NT2/D1 (cell line): ENCODE results near the gene PHLDA1.

Experiments used
- DNase-seq: peaks from one replicate; pipeline ENCODE4 v3.0.0-alpha.2; 2011; ENCODE audit warnings: low read depth, low spot score
- H3K27me3 ChIP-seq: 2 replicates; pipeline ENCODE4 v1.6.0; 2011; ENCODE audit warnings: mild to moderate bottlenecking; ENCODE audit not compliant: insufficient read length, insufficient read depth
- H3K36me3 ChIP-seq: 2 replicates; pipeline ENCODE4 v1.6.1; 2011; ENCODE audit warnings: mild to moderate bottlenecking, low read length, mixed read lengths; ENCODE audit not compliant: insufficient read depth, insufficient read length
- H3K4me1 ChIP-seq: 2 replicates; pipeline ENCODE4 v1.5.1; 2011; ENCODE audit not compliant: insufficient read depth, insufficient read length
- H3K4me3 ChIP-seq: 2 replicates; pipeline ENCODE4 v1.5.1; 2011; ENCODE audit warnings: low read depth; ENCODE audit not compliant: insufficient read length
- H3K9ac ChIP-seq: 2 replicates; pipeline ENCODE4 v1.6.0; 2011; ENCODE audit warnings: low read depth; ENCODE audit not compliant: insufficient read length
- H3K9me3 ChIP-seq: 2 replicates; pipeline ENCODE4 v1.5.1; 2011; ENCODE audit warnings: mild to moderate bottlenecking, low read length; ENCODE audit not compliant: insufficient read depth
- SUZ12 ChIP-seq: IDR thresholded peaks from 2 replicates; pipeline ENCODE4 v1.6.1; 2011; ENCODE audit not compliant: insufficient read length, insufficient read depth; ENCODE audit errors: extremely low read depth
- YY1 ChIP-seq: IDR thresholded peaks from 2 replicates; pipeline ENCODE4 v1.6.1; 2011; ENCODE audit not compliant: insufficient read length, insufficient read depth
- ZNF274 ChIP-seq: IDR thresholded peaks from 2 replicates; pipeline ENCODE4 v1.6.1; 2011; ENCODE audit warnings: mild to moderate bottlenecking, low read depth, low read length

The PHLDA1 gene

DNA sequence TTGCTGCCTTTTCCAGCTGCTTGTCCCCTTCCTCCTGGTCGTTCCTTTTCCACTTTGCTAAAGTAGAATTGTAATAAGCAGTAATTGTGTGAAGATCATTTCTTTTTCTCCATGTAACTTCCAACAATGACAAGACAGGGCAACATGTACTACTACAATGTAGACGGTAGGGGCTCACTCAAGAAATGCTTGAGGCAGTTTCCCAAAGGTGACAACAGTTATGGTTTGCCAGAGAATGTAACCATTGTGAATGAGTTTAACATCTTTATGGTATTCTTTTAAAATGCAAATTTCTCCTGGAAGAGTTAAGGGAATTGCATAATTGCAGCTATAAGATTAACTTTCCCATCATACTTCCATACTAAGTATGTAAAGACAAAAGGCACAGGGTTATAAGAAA, 23.8 kb upstream of the PHLDA1 start:
- no peak for DNase-seq
- Histone ChIP-seq H3K9me3 (no peaks in the 10 kb centered on the region), H3K4me3 (no peak overlapping the region), H3K4me1 (peaks cover 3% of the 10 kb centered on the region), H3K27me3 (no peaks in the 10 kb centered on the region), H3K9ac (no peak overlapping the region), H3K36me3 (peaks cover 98% of the 10 kb centered on the region)
- no peak for TF ChIP-seq ZNF274

- TF ChIP-seq ZNF274 (no peak), YY1 (no peak), SUZ12 (no peak)
- no peak overlapping the region for H3K9ac ChIP-seq
- no peaks in the 10 kb centered on the region for H3K27me3 ChIP-seq
- H3K4me3 ChIP-seq: no peak overlapping the region
- no peak for DNase-seq
- H3K9me3 ChIP-seq: no peaks in the 10 kb centered on the region
- peaks cover 3% of the 10 kb centered on the region for H3K4me1 ChIP-seq
- H3K36me3 ChIP-seq: peaks cover 81% of the 10 kb centered on the region
Observed at GRCh38 chr12:76049575-76050251, 18.1 kb upstream of the PHLDA1 start.

- no peak for DNase-seq
- Histone ChIP-seq H3K9ac (no peak overlapping the region), H3K9me3 (no peaks in the 10 kb centered on the region), H3K27me3 (no peaks in the 10 kb centered on the region), H3K36me3 (peaks cover 79% of the 10 kb centered on the region), H3K4me1 (no peaks in the 10 kb centered on the region), H3K4me3 (no peak overlapping the region)
- TF ChIP-seq ZNF274 (no peak), YY1 (no peak), SUZ12 (no peak)
Observed at GRCh38 chr12:76047742-76048141, 16.2 kb upstream of the PHLDA1 start.

GRCh38 chr12:76047060-76047459, 15.5 kb upstream of the PHLDA1 start:
- Histone ChIP-seq H3K27me3 (no peaks in the 10 kb centered on the region), H3K9me3 (no peaks in the 10 kb centered on the region), H3K9ac (no peak overlapping the region), H3K36me3 (peaks cover 72% of the 10 kb centered on the region), H3K4me1 (no peaks in the 10 kb centered on the region), H3K4me3 (no peak overlapping the region)
- TF ChIP-seq SUZ12 (no peak), ZNF274 (no peak), YY1 (no peak)
- no peak for DNase-seq

- no peak for DNase-seq
- no peaks in the 10 kb centered on the region for H3K9me3 ChIP-seq
- no peak overlapping the region for H3K4me3 ChIP-seq
- H3K36me3 ChIP-seq: peaks cover 44% of the 10 kb centered on the region
- TF ChIP-seq YY1 (no peak), SUZ12 (no peak), ZNF274 (no peak)
- no peaks in the 10 kb centered on the region for H3K4me1 ChIP-seq
- no peaks in the 10 kb centered on the region for H3K27me3 ChIP-seq
- H3K9ac ChIP-seq: no peak overlapping the region
Observed at GRCh38 chr12:76043377-76043776, 11.8 kb upstream of the PHLDA1 start.

DNA sequence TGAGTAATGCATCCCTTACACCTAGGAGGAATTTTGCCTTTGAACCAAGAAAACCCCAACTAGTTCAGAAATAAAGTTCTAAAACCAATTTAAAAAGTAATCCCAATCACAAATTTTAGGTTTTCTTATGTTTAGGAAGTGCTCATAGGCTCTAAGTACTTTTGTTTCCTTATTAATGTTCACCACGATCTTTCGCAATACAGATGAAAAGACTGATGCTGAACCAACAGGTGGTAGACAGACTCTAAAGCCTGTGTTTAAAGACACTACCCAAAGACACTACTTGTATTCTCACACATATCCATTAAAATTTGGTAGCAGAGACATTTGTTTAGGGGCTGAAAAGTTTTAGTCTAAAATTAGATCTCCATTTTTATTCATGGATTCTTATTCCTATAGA, 10.6 kb upstream of the PHLDA1 start:
- peaks cover 35% of the 10 kb centered on the region for H3K36me3 ChIP-seq

DNA sequence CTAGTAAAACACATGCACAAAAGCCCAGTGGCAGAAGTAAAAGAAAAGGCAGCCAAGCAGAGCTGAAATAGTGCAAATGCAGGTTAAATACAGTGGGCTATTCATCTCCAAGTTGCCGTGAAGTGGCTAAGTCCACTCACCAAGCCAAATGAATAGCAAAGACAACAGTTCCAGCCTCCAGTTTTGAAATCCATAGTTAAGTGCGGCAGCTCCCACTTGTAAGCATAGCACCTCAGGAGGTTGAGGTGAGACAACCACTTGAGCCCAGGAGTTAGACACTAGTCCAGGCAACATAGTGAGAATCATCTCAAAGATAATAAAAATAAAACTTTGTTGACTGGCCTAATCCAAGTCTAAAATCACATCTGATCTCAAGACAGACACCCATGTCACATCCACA, 9.8 kb upstream of the PHLDA1 start:
- no peaks in the 10 kb centered on the region for H3K4me1 ChIP-seq
- no peak for DNase-seq
- TF ChIP-seq ZNF274 (no peak), YY1 (no peak), SUZ12 (no peak)
- H3K36me3 ChIP-seq: peaks cover 29% of the 10 kb centered on the region
- H3K27me3 ChIP-seq: no peaks in the 10 kb centered on the region
- no peak overlapping the region for H3K4me3 ChIP-seq
- H3K9ac ChIP-seq: no peak overlapping the region
- no peaks in the 10 kb centered on the region for H3K9me3 ChIP-seq

More for the DNA sequence above, 10.6 kb upstream of the PHLDA1 start:
- no peak for DNase-seq
- Histone ChIP-seq H3K4me1 (no peaks in the 10 kb centered on the region), H3K9ac (no peak overlapping the region), H3K9me3 (no peaks in the 10 kb centered on the region), H3K27me3 (no peaks in the 10 kb centered on the region), H3K4me3 (no peak overlapping the region)
- TF ChIP-seq ZNF274: no peak
- TF ChIP-seq YY1: no peak
- no peak for TF ChIP-seq SUZ12

DNA sequence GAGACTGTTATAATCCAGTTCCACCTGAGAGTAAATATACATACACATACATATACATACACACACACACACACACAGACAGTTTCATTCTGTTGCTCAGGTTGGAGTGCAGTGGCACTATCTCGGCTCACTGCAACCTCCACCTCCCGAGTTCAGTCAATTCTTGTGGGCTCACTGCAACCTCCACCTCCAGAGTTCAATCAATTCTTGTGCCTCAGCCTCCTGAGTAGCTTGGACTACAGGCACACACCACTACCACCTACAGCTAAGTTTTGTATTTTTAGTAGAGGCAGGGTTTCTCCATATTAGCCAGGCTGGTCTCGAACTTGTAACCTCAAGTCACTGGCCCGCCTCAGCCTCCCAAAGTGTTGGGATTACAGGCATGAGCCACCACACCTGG, 8.9 kb upstream of the PHLDA1 start:
- no peak overlapping the region for H3K4me3 ChIP-seq
- DNase-seq: no peak
- no peaks in the 10 kb centered on the region for H3K4me1 ChIP-seq
- peaks cover 25% of the 10 kb centered on the region for H3K36me3 ChIP-seq
- no peak for TF ChIP-seq YY1
- no peak for TF ChIP-seq SUZ12
- TF ChIP-seq ZNF274: no peak
- H3K9ac ChIP-seq: no peak overlapping the region
- no peaks in the 10 kb centered on the region for H3K9me3 ChIP-seq
- no peaks in the 10 kb centered on the region for H3K27me3 ChIP-seq
